HG02970 (cell line): ENCODE results near the gene RAPGEF1.
"Not testable (repeated sequence)": the region's sequence is repeated elsewhere in the genome, so short reads cannot be mapped to it uniquely, and the experiment has no call there.

Experiments used
- ATAC-seq: cut with Tn5 transposase; IDR thresholded peaks from one replicate; pipeline ENCODE4 v1.9.1; 2021; ENCODE audit warnings: mild to moderate bottlenecking, moderate library complexity, moderate number of reproducible peaks; ENCODE audit not compliant: unreplicated experiment, low FRiP score

The RAPGEF1 gene

GRCh38 chr9:131674425-131675421, 65.2 kb downstream of the RAPGEF1 start:
- no peak for ATAC-seq

GRCh38 chr9:131673531-131673930, 66.3 kb downstream of the RAPGEF1 start:
- no peak for ATAC-seq

- ATAC-seq = no peak
Observed at GRCh38 chr9:131673068-131673467, 66.8 kb downstream of the RAPGEF1 start.

DNA sequence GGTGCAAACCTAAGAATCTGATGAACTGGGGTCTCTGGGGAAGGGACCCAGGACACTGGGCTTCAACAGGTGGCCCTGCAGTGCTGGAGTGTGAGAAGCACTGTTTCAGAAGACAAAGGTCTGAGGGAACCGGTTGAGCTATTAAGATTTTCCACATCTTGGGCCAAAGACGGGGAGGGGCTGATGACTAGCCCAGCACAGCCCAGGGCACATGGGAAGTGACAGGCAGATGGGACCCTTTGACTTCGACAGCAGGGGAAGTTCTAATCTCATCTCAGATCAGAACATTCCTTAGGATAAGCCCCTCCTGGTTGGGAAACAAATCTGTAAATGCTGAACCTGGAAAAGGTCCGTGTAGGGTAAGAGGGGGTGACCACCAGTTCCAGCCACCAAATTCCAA, 67.4 kb downstream of the RAPGEF1 start:
- no peak for ATAC-seq

- no peak for ATAC-seq
Observed at GRCh38 chr9:131671133-131671520, 68.7 kb downstream of the RAPGEF1 start.

- ATAC-seq = no peak
Observed at GRCh38 chr9:131670247-131671132, 69.4 kb downstream of the RAPGEF1 start.

DNA sequence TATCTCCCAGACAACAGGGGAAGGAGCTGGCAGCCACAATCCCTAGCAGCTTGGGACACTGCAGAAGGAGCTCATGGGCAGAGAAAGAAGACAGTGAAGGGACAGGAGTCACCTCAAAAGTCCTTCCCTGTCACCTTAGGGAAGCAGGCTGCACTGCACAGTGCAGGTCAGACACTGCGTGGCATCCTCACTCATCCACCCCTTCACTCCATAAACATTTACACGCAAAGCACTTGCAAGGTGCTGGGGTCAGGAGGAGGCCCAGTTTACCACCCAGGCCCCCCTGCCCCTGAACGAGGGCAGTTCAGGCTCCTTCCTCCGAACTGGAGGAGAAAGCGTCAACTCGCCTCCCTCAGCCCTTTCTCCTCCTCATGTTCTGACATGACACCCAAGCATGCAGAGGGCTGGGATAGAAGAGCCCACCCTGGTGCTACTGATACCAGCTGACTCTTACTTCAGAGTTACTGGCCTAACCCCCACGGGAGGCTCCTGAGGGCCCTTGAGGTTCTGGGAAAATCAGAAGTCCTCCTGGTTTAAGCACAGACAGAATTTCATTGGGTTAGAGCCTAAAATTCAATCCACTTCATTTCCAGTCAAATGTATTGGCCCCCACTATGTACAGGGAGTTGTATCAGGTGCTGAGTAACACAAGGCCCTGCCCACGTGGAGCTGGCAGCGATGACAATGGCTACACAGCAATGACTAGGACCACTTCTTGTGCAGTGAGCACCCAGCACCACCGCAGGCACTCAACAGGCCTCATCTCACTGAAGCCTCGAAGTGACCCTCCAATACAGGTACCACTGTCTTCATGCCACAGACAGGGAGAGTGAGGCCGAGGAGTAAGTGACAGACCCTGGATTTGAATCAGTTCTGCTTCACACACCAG, 70.4 kb downstream of the RAPGEF1 start:
- no peak for ATAC-seq

GRCh38 chr9:131668439-131669268, 71.2 kb downstream of the RAPGEF1 start:
- ATAC-seq = no peak

DNA sequence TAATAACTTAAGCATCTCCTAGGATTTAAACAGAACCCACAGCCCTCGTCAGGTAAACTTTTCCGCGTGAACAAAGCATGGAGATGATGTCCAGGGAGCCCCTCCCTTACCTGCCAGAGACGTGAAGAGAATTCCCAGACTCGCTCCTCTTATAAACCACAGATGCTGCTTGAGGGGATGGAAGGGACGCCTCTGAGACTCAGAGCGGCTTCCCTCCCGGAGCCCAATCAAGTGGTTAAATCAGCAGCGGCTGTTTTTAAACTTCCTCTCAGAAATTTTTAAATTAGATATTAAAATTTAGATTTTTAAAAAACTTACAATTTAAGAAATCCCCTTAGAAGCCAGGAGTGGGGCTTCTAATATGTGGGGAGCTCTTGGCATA, 71.8 kb downstream of the RAPGEF1 start:
- ATAC-seq = no peak

- no peak for ATAC-seq
Observed at GRCh38 chr9:131667576-131667975, 72.3 kb downstream of the RAPGEF1 start.

DNA sequence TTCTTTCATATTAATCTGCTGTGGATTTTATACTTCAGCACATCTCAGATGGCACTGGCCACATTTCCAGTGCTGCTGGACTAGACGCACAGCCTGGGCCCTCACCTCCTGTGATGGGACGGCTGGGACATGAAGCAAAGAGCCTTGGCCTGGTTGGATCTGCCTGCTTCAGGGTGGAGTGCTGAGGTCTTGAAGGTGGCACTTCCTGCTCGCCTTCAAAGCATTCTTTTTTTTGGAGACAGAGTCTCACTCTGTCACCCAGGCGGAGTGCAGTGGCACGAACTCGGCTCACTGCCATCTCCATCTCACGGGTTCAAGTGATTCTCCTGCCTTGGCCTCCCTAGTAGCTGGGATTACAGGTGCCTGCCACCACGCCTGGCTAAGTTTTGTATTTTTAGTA, 73.1 kb downstream of the RAPGEF1 start:
- no peak for ATAC-seq

DNA sequence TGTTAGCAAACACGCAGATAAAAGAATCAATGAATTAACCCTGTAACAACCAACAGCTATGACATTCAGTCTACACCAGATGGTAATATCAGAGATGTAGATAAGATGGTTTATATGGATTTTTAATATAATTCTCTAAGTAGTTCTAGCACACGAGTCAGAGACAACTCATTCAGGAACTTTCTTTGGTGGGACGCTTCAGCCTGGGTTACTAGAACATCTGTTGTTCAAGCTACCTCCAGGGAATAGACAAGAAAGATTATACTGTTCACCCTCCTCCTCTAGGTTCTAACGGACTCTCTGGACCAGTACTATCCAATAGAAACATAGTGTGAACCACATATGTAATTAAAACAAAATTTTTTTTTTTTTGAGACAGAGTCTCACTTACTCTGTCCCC, 73.8 kb downstream of the RAPGEF1 start:
- ATAC-seq = no peak

DNA sequence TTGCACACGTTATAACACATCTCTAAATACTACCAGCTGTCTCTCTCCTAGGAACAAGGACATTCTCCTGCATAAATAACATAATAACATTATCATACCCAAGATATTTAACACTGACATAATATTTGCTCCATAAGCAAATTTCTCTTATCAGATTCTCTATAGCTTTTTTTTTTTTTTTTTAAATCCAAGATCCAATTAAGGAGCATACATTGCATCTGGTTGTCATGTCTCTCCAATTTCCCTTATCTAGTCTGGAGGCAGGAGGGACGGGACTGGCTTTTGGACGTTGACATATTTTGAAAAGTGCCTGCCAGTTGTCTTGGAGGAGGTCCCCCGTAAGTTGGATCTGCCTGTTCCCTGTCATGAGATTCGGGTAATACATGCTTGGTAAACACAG, 76.6 kb downstream of the RAPGEF1 start:
- no peak for ATAC-seq

DNA sequence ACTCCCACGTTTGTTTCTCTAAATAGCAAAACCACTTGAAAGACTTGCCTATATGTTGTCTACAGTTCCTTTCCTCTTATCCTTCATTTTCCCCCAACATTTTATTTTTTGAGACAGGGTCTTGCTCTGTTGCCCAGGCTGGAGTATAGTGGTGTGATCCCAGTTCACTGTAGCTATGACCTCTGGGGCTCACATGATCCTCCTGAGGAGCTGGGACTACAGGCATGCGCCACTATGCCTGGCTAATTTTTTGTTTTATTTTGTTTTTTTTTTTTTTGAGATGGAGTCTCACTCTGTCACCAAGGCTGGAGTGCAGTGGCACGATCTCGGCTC, 77.6 kb downstream of the RAPGEF1 start:
- not testable (repeated sequence) for ATAC-seq

DNA sequence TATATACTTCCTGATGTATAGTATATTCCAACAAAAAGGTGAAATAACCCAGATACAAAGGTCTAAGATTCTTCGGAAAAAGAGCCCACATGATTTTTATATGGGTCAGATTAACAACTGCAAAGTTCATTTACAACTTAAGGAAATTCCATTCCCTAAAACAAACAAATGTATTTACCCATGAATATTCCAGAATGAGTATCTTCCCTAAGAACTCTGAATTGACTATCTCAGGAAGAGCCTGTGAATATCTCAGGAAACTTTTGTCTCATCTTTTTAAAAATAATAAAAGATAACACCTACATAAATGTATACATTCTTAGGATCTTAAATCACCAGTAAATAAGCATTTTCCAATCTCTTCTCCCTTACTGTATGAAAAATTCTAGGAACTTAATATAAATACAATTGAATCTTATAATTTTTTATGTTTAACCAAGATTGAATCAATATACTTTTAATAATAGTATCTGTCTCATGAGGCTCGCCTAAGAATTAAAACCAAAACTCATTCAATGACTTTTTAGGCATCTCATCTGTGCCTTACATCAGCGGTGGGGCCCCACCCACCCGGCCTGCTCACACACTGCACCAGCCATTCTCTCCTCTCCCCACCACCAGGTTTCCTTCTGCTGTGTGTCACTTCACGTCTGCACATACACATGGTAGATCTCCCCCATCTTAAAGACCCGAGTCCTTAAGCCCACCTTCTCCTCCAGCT, 78.1 kb downstream of the RAPGEF1 start:
- no peak for ATAC-seq

DNA sequence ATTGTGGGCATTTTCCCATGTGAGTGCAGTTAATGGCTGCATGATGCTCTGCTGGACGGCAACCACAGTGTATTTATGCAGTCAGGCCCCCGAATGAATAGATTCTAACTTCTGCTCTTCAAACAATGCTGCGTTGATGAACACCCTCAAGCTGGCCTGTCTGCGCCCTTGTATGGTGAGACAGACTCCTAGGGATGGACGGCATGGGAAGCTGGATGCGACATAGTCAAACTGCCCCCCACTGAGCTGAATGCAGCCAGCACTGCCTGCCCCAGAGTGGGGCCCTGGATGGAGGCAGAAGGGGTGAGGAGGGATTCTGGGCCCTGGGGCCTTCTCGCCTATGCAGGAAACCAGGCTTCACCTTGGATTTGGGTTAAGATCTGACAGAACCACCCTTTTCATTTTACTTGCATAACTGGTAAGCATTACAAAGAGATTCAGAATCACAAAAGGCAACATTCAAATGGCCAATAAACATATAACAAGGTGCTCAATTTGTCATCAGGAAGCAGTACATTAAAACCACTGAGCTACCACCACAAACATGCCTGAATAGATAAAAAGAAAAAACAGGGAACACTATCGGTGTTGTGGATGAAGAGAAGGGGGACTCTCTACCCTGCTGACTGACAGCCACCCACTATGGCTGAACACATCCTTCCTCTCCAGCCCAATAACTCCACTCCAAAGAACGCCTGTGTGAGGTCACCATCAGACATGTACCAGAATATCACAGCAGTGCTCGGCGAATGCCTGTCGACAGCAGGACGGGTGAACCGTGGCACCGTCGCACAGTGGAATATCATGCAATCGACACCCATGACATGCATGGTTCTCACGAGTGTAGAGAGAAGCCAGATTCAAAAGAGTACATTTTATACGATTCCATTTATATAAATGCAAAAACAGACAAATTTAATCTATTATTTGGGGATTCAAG, 79.1 kb downstream of the RAPGEF1 start:
- no peak for ATAC-seq

GRCh38 chr9:131658377-131659129, 81.3 kb downstream of the RAPGEF1 start:
- no peak for ATAC-seq
